SK-N-SH treated with all-trans-retinoic acid at 6 μM for 48 hours (cell line): ENCODE measurements around the gene SMAD6.
A peak's percentile ranks its signal among the peaks of the same experiment; 100 is the strongest.

Experiments used
- ATAC-seq: fragments of 200-7000 bp; cut with Tn5 transposase; 3 replicates; pipeline ENCODE4 v1.9.1; 2020; ENCODE audit warnings: mild to moderate bottlenecking, moderate library complexity
- ARNTL ChIP-seq: fragments of 450-650 bp; formaldehyde crosslinking; IDR thresholded peaks from 2 replicates; pipeline ENCODE4 v1.5.0; 2020; ENCODE audit warnings: low read depth, mild to moderate bottlenecking, moderate library complexity, borderline replicate concordance
- BACH2 ChIP-seq: fragments of 250-450 bp; sonication (Bioruptor Pico); IDR thresholded peaks from 2 replicates; pipeline ENCODE4 v1.9.0; 2021; ENCODE audit warnings: mild to moderate bottlenecking, borderline replicate concordance
- ESRRG ChIP-seq: fragments of 250-450 bp; sonication (Bioruptor Pico); IDR thresholded peaks from 2 replicates; pipeline ENCODE4 v1.6.1; 2021; ENCODE audit warnings: mild to moderate bottlenecking
- GLIS3 ChIP-seq: fragments of 250-450 bp; sonication (Bioruptor Pico); IDR thresholded peaks from 2 replicates; pipeline ENCODE4 v1.5.0; 2020; ENCODE audit warnings: mild to moderate bottlenecking, moderate library complexity
- ISL1 ChIP-seq: fragments of 250-450 bp; sonication (Bioruptor Pico); IDR thresholded peaks from 2 replicates; pipeline ENCODE4 v2.1.2; 2022; ENCODE audit warnings: mild to moderate bottlenecking, moderate library complexity
- PPARA ChIP-seq: fragments of 250-450 bp; sonication (Bioruptor Pico); IDR thresholded peaks from 2 replicates; pipeline ENCODE4 v1.5.0; 2020; ENCODE audit warnings: mild to moderate bottlenecking, borderline replicate concordance
- RARB ChIP-seq: fragments of 250-450 bp; sonication (Bioruptor Pico); IDR thresholded peaks from 2 replicates; pipeline ENCODE4 v1.8.0; 2021; ENCODE audit warnings: mild to moderate bottlenecking, moderate library complexity
- TCF4 ChIP-seq: fragments of 250-450 bp; sonication (Bioruptor Pico); IDR thresholded peaks from 2 replicates; pipeline ENCODE4 v1.8.0; 2021; ENCODE audit warnings: mild to moderate bottlenecking, moderate library complexity, borderline replicate concordance
- TOX ChIP-seq: fragments of 250-450 bp; sonication (Bioruptor Pico); IDR thresholded peaks from 2 replicates; pipeline ENCODE4 v1.8.0; 2021; ENCODE audit warnings: mild to moderate bottlenecking, moderate library complexity, borderline replicate concordance
- ZFP3 ChIP-seq: fragments of 250-450 bp; sonication (Bioruptor Pico); IDR thresholded peaks from 2 replicates; pipeline ENCODE4 v1.5.0; 2020; ENCODE audit warnings: mild to moderate bottlenecking, moderate library complexity
- ZFP30 ChIP-seq: fragments of 450-650 bp; formaldehyde crosslinking; IDR thresholded peaks from 2 replicates; pipeline ENCODE4 v1.5.0; 2022; ENCODE audit warnings: mild to moderate bottlenecking, moderate library complexity
- ZNF565 ChIP-seq: fragments of 450-650 bp; formaldehyde crosslinking; conservative IDR thresholded peaks from 2 replicates; pipeline ENCODE4 v1.5.0; 2020; ENCODE audit warnings: low read depth, mild to moderate bottlenecking, moderate library complexity
- ZNF70 ChIP-seq: fragments of 450-650 bp; formaldehyde crosslinking; IDR thresholded peaks from 2 replicates; pipeline ENCODE4 v1.5.0; 2020; ENCODE audit warnings: mild to moderate bottlenecking, moderate library complexity
- TF ChIP-seq, protein P1 (sequence below): fragments of 250-450 bp; sonication (Bioruptor Pico); IDR thresholded peaks from 2 replicates; pipeline ENCODE4 v1.5.0; 2020; ENCODE audit warnings: mild to moderate bottlenecking, moderate library complexity
- TF ChIP-seq, protein P2 (sequence below): fragments of 250-450 bp; sonication (Bioruptor Pico); IDR thresholded peaks from 2 replicates; pipeline ENCODE4 v1.5.1; 2020; ENCODE audit warnings: low read depth, mild to moderate bottlenecking, moderate library complexity
- TF ChIP-seq, protein P3 (sequence below): fragments of 250-450 bp; sonication (Bioruptor Pico); IDR thresholded peaks from 2 replicates; pipeline ENCODE4 v1.8.0; 2020; ENCODE audit warnings: mild to moderate bottlenecking, moderate library complexity, borderline replicate concordance
- TF ChIP-seq, protein P4 (sequence below): fragments of 250-450 bp; sonication (Bioruptor Pico); IDR thresholded peaks from 2 replicates; pipeline ENCODE4 v1.8.0; 2021; ENCODE audit warnings: low read depth, mild to moderate bottlenecking, moderate library complexity, borderline replicate concordance
- TF ChIP-seq, protein P5 (sequence below): fragments of 250-450 bp; sonication (Bioruptor Pico); IDR thresholded peaks from 2 replicates; pipeline ENCODE4 v1.5.1; 2021; ENCODE audit warnings: mild to moderate bottlenecking, moderate library complexity

The SMAD6 gene

DNA sequence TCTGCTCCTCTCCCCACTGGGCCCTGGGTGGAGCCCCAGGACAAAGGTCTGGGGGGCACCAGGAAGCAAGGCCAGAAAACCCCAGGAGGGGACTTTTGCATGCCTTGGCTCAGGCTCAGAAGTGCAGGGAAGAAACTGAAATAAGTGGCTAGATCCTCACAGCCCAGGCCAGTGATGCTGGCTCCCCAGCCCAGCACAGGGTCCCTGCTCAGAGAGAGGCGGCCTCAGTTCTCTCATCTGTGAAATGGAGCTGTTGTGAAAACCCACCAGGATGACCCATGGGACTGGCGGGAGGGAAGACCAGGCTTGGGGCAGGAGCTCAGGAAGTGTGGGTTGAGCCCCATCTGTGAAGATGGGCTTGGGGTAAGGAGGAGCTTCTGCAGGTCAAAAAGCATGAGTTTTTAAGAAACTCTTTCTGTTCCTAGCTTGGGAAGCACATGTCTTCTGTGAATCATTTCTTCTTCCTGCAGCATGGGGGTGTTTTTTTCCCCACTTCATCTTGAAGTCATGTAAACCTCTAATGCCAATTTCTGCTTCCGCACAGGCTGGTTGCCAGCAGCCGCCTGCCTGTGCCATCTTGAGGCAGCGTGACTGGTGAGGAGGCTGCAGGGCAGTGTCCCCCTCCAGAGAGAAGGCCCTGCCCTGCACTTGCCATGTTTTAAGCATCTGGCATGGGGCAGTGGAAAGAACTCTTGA is 118.6 kb downstream of the SMAD6 start:
- ATAC-seq: peak; percentile 58
- TF ChIP-seq, protein P1, sequence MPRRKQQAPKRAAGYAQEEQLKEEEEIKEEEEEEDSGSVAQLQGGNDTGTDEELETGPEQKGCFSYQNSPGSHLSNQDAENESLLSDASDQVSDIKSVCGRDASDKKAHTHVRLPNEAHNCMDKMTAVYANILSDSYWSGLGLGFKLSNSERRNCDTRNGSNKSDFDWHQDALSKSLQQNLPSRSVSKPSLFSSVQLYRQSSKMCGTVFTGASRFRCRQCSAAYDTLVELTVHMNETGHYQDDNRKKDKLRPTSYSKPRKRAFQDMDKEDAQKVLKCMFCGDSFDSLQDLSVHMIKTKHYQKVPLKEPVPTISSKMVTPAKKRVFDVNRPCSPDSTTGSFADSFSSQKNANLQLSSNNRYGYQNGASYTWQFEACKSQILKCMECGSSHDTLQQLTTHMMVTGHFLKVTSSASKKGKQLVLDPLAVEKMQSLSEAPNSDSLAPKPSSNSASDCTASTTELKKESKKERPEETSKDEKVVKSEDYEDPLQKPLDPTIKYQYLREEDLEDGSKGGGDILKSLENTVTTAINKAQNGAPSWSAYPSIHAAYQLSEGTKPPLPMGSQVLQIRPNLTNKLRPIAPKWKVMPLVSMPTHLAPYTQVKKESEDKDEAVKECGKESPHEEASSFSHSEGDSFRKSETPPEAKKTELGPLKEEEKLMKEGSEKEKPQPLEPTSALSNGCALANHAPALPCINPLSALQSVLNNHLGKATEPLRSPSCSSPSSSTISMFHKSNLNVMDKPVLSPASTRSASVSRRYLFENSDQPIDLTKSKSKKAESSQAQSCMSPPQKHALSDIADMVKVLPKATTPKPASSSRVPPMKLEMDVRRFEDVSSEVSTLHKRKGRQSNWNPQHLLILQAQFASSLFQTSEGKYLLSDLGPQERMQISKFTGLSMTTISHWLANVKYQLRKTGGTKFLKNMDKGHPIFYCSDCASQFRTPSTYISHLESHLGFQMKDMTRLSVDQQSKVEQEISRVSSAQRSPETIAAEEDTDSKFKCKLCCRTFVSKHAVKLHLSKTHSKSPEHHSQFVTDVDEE (CRISPR knock-in tag): no peak
- TF ChIP-seq, protein P2, sequence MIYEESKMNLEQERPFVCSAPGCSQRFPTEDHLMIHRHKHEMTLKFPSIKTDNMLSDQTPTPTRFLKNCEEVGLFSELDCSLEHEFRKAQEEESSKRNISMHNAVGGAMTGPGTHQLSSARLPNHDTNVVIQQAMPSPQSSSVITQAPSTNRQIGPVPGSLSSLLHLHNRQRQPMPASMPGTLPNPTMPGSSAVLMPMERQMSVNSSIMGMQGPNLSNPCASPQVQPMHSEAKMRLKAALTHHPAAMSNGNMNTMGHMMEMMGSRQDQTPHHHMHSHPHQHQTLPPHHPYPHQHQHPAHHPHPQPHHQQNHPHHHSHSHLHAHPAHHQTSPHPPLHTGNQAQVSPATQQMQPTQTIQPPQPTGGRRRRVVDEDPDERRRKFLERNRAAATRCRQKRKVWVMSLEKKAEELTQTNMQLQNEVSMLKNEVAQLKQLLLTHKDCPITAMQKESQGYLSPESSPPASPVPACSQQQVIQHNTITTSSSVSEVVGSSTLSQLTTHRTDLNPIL: no peak
- TF ChIP-seq ISL1 (CRISPR knock-in tag) (no peak), ZNF565 (CRISPR knock-in tag) (no peak)
- TF ChIP-seq, protein P3, sequence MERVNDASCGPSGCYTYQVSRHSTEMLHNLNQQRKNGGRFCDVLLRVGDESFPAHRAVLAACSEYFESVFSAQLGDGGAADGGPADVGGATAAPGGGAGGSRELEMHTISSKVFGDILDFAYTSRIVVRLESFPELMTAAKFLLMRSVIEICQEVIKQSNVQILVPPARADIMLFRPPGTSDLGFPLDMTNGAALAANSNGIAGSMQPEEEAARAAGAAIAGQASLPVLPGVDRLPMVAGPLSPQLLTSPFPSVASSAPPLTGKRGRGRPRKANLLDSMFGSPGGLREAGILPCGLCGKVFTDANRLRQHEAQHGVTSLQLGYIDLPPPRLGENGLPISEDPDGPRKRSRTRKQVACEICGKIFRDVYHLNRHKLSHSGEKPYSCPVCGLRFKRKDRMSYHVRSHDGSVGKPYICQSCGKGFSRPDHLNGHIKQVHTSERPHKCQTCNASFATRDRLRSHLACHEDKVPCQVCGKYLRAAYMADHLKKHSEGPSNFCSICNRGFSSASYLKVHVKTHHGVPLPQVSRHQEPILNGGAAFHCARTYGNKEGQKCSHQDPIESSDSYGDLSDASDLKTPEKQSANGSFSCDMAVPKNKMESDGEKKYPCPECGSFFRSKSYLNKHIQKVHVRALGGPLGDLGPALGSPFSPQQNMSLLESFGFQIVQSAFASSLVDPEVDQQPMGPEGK (CRISPR knock-in tag): no peak

DNA sequence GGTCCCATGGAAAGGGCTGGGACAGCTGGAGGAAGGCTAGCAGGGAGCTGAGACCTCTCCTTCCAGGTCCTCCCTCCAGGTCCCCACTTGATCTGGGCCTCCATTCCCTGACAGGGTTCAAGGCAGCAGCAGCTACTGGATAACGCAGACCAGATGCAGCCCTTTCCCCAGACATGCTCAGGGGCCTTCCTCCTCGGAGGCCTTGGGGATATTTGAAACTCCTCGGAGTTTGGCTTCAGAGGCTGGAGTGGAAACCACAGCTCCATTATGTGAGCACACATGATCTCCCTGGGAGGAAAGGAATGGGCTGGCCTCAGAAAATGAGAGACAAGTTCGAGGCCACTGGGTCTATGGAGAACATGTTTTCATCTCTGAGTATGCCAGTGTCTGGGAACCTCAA is 119.3 kb downstream of the SMAD6 start:
- ATAC-seq: peak; percentile 60
- TF ChIP-seq, protein P4, sequence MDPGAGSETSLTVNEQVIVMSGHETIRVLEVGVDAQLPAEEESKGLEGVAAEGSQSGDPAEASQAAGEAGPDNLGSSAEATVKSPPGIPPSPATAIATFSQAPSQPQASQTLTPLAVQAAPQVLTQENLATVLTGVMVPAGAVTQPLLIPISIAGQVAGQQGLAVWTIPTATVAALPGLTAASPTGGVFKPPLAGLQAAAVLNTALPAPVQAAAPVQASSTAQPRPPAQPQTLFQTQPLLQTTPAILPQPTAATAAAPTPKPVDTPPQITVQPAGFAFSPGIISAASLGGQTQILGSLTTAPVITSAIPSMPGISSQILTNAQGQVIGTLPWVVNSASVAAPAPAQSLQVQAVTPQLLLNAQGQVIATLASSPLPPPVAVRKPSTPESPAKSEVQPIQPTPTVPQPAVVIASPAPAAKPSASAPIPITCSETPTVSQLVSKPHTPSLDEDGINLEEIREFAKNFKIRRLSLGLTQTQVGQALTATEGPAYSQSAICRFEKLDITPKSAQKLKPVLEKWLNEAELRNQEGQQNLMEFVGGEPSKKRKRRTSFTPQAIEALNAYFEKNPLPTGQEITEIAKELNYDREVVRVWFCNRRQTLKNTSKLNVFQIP (CRISPR knock-in tag): no peak
- TF ChIP-seq, protein P2: no peak
- TF ChIP-seq ESRRG (CRISPR knock-in tag) (no peak), GLIS3 (CRISPR knock-in tag) (no peak), ZNF565 (CRISPR knock-in tag) (no peak), BACH2 (CRISPR knock-in tag) (no peak), RARB (CRISPR knock-in tag) (no peak), PPARA (CRISPR knock-in tag) (no peak), TOX (no peak)
- TF ChIP-seq, protein P1 (CRISPR knock-in tag): no peak

DNA sequence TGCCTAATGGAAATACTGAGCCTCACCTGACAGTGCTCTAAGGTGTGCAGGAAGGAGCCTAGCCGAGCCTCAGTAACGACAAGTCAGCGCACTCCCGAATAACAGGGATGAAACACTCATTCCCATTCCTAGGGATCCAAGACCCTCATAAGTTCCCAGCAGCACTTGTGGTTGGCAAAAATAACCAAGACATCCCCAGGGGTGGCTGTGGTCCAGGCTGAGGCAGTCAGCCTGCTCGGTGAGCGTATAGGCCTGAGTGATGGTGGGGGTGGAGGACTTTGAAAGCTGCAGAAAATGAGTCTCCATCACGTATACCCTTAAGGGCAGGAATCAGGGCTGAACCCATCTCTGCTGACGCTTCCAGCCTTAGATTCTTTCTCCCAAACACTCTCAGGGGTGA is 120.1 kb downstream of the SMAD6 start:
- ATAC-seq: no peak
- TF ChIP-seq, protein P5, sequence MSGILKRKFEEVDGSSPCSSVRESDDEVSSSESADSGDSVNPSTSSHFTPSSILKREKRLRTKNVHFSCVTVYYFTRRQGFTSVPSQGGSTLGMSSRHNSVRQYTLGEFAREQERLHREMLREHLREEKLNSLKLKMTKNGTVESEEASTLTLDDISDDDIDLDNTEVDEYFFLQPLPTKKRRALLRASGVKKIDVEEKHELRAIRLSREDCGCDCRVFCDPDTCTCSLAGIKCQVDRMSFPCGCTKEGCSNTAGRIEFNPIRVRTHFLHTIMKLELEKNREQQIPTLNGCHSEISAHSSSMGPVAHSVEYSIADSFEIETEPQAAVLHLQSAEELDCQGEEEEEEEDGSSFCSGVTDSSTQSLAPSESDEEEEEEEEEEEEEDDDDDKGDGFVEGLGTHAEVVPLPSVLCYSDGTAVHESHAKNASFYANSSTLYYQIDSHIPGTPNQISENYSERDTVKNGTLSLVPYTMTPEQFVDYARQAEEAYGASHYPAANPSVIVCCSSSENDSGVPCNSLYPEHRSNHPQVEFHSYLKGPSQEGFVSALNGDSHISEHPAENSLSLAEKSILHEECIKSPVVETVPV: no peak
- TF ChIP-seq TCF4: no peak
- TF ChIP-seq TOX: no peak
- no peak for TF ChIP-seq ZFP3
- no peak for TF ChIP-seq ARNTL (CRISPR knock-in tag)
- TF ChIP-seq ISL1 (CRISPR knock-in tag): no peak
- no peak for TF ChIP-seq ZNF565 (CRISPR knock-in tag)
- no peak for TF ChIP-seq ZFP30
- TF ChIP-seq ZNF70 (CRISPR knock-in tag): no peak
